Islet of Langerhans (tissue), 1 donor: ENCODE results near the gene DNAI7.

ENCODE experiments used
- FAIRE-seq: peaks from one replicate; lab custom pipeline; 2011; peaks lifted over from hg19 to GRCh38; lab: Jason Lieb, UNC

The DNAI7 gene

GRCh38 chr12:25100194-25101091 lies 94.5 kb downstream of the DNAI7 start:
- FAIRE-seq, result no peak

GRCh38 chr12:25099010-25099409 lies 96.0 kb downstream of the DNAI7 start:
- no peak for FAIRE-seq

- FAIRE-seq, result no peak
Measured at GRCh38 chr12:25089738-25090137, 105.2 kb downstream of the DNAI7 start.

GRCh38 chr12:25087596-25087995 lies 107.4 kb downstream of the DNAI7 start:
- FAIRE-seq, result no peak

GRCh38 chr12:25084816-25085215 lies 110.1 kb downstream of the DNAI7 start:
- FAIRE-seq, result no peak

- no peak for FAIRE-seq
Measured at GRCh38 chr12:25083211-25083610, 111.7 kb downstream of the DNAI7 start.

GRCh38 chr12:25082628-25083027 lies 112.3 kb downstream of the DNAI7 start:
- FAIRE-seq, result no peak

- no peak for FAIRE-seq
Measured at GRCh38 chr12:25079393-25079792, 115.6 kb downstream of the DNAI7 start.

GRCh38 chr12:25074954-25075353 lies 120.0 kb downstream of the DNAI7 start:
- no peak for FAIRE-seq

- FAIRE-seq, result no peak
Measured at GRCh38 chr12:25074113-25074512, 120.8 kb downstream of the DNAI7 start.

- FAIRE-seq, result no peak
Measured at GRCh38 chr12:25072906-25073650, 121.9 kb downstream of the DNAI7 start.

GRCh38 chr12:25071366-25071765 lies 123.6 kb downstream of the DNAI7 start:
- no peak for FAIRE-seq

- FAIRE-seq, result no peak
Measured at GRCh38 chr12:25069224-25069623, 125.7 kb downstream of the DNAI7 start.

GRCh38 chr12:25065035-25065434 lies 129.9 kb downstream of the DNAI7 start:
- no peak for FAIRE-seq

- FAIRE-seq, result no peak
Measured at GRCh38 chr12:25063873-25064628, 130.9 kb downstream of the DNAI7 start.

- FAIRE-seq, result no peak
Measured at GRCh38 chr12:25058658-25059058, 136.3 kb downstream of the DNAI7 start.
